ENCODE measurements around the gene CORT. TPM values are rescaled to one million over a fixed set of nuclear protein-coding genes. Genes with fewer than 3 reads are reported as not detected.
"Not testable (repeated sequence)": the region's sequence is repeated elsewhere in the genome, so short reads cannot be mapped to it uniquely, and the experiment has no call there.

CORT gene
- total RNA-seq, 2 donors from 2014 or later: not detected

- Histone ChIP-seq H3K9me3 (no peaks in the 10 kb centered on the region), H3K27me3 (no peaks in the 10 kb centered on the region), H3K36me3 (peaks cover 3% of the 10 kb centered on the region), H3K4me3 (no peak overlapping the region), H3K4me1 (peaks cover 0 to 6% of the 10 kb centered on the region in 2 donors), H3K27ac (no peak overlapping the region)
- no peak for DNase-seq (ENCODE audit: low spot score)
- TF ChIP-seq, protein P1, sequence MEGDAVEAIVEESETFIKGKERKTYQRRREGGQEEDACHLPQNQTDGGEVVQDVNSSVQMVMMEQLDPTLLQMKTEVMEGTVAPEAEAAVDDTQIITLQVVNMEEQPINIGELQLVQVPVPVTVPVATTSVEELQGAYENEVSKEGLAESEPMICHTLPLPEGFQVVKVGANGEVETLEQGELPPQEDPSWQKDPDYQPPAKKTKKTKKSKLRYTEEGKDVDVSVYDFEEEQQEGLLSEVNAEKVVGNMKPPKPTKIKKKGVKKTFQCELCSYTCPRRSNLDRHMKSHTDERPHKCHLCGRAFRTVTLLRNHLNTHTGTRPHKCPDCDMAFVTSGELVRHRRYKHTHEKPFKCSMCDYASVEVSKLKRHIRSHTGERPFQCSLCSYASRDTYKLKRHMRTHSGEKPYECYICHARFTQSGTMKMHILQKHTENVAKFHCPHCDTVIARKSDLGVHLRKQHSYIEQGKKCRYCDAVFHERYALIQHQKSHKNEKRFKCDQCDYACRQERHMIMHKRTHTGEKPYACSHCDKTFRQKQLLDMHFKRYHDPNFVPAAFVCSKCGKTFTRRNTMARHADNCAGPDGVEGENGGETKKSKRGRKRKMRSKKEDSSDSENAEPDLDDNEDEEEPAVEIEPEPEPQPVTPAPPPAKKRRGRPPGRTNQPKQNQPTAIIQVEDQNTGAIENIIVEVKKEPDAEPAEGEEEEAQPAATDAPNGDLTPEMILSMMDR (IDR thresholded peaks at IDR 0.05): no peak
Observed at GRCh38 chr1:10456048-10456447, 6.2 kb downstream of the CORT start.

GRCh38 chr1:10456661-10457060 lies 6.8 kb downstream of the CORT start:
- H3K9me3 ChIP-seq: no peaks in the 10 kb centered on the region
- TF ChIP-seq, protein P1 (IDR thresholded peaks at IDR 0.05): no peak
- H3K4me3 ChIP-seq: no peak overlapping the region
- no peak overlapping the region for H3K27ac ChIP-seq
- DNase-seq (ENCODE audit: low spot score): no peak
- no peaks in the 10 kb centered on the region for H3K4me1 ChIP-seq
- no peaks in the 10 kb centered on the region for H3K27me3 ChIP-seq
- H3K36me3 ChIP-seq: peaks cover 9% of the 10 kb centered on the region

DNA sequence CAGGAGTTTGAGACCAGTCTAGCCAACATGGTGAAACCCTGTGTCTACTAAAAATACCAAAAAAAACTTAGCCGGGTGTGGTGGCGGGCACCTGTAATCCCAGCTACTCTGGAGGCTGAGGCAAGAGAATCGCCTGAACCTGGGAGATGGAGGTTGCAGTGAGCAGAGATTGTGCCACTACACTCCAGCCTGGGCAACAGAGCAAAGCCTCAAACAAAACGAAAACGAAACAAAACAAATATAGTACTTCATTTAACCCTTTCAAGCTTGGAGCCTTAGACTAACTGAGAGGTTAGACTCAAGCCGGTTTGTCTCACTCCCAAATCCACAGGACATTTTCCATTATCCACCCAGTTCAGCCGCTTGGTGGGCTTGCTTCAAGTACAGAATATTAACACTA lies 7.6 kb downstream of the CORT start:
- H3K9me3 ChIP-seq; H3K4me1 ChIP-seq; DNase-seq (ENCODE audit: low spot score); H3K27me3 ChIP-seq; H3K4me3 ChIP-seq; H3K27ac ChIP-seq: not testable (repeated sequence)
- H3K36me3 ChIP-seq: peaks cover 14% of the 10 kb centered on the region

DNA sequence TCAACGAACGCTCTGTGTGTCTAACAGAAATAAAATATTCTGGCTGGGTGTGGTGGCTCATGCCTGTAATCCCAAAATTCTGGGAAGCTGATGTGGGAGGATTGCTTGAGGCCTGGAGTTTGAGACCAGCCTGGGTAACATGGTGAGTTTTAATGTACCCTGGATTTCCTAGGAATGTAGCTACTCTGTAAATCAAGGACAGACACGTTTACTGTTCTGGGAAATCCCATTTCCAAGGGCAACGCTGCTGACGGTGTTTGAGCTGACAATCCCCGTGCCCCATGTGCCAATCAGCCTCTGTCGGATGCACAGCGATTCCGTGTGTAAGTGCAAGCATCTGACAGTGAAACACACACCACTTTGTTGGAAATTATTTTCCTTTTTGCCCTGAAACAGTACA lies 8.0 kb downstream of the CORT start:
- Histone ChIP-seq H3K27ac (no peak overlapping the region), H3K27me3 (no peaks in the 10 kb centered on the region), H3K4me3 (no peak overlapping the region), H3K9me3 (no peaks in the 10 kb centered on the region), H3K4me1 (no peaks in the 10 kb centered on the region), H3K36me3 (peaks cover 18% of the 10 kb centered on the region)
- DNase-seq (ENCODE audit: low spot score): no peak
- TF ChIP-seq, protein P1 (IDR thresholded peaks at IDR 0.05): no peak

DNA sequence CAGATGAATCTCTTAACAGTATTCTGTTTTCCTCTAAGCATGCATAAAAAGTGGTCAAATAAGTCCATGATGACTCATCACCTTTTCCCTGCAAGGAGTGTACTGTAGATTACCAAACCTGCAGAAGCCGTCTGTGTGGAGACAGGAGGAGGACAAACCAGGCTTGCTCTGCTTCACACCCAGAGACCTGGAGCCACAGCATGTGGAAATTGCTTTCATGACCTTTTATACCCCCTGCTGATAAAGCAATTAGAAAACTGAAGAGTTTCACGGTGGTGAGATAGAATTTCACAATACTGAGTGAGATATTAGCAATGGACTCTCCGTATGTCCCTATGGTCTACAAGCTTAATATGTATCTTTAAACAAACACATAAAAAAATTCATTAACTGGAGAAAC lies 9.4 kb downstream of the CORT start:
- TF ChIP-seq, protein P1 (IDR thresholded peaks at IDR 0.05): no peak
- no peaks in the 10 kb centered on the region for H3K4me1 ChIP-seq
- H3K9me3 ChIP-seq: no peaks in the 10 kb centered on the region
- H3K27me3 ChIP-seq: no peaks in the 10 kb centered on the region
- DNase-seq (ENCODE audit: low spot score): no peak
- no peak overlapping the region for H3K4me3 ChIP-seq
- peaks cover 31% of the 10 kb centered on the region for H3K36me3 ChIP-seq
- H3K27ac ChIP-seq: no peak overlapping the region

DNA sequence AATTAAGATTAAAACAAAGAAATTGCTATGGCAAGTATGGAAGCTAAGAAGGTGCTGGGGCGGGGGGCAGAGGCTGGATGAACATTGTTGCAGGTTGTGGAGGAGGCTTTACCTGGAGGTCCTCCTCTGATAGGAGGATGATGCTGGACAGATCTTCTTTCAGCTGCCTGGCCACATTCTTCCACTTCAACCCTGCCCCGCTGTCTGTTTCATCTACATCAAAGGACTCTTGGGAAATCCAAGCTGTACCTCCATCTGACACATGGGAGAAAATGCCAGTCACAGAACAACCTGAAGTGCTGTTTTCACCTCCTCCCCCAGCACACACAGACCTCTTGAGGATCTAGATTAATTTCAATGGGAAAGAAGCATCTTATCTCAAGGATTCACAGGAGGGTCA lies 17.2 kb downstream of the CORT start:
- no peak overlapping the region for H3K27ac ChIP-seq
- TF ChIP-seq, protein P1 (IDR thresholded peaks at IDR 0.05): no peak
- H3K9me3 ChIP-seq: no peaks in the 10 kb centered on the region
- no peak overlapping the region for H3K4me3 ChIP-seq
- H3K27me3 ChIP-seq: no peaks in the 10 kb centered on the region
- no peak for DNase-seq (ENCODE audit: low spot score)
- H3K36me3 ChIP-seq: peaks cover 68% of the 10 kb centered on the region
- peaks cover 0 to 10% of the 10 kb centered on the region in 2 donors for H3K4me1 ChIP-seq
